HL-60 (cell line): Measurements from ENCODE around the gene CSNK1G1.

ENCODE experiments used
- CTCF ChIP-seq: IDR thresholded peaks from one replicate; pipeline ENCODE4 v1.5.1; 2011; ENCODE audit warnings: low read length, control low read depth, inconsistent platforms; ENCODE audit not compliant: insufficient read depth
- GABPA ChIP-seq: IDR thresholded peaks from 2 replicates; pipeline ENCODE4 v1.6.1; 2012; ENCODE audit warnings: low read depth
- POLR2AphosphoS5 ChIP-seq: IDR thresholded peaks from 2 replicates; pipeline ENCODE4 v1.6.1; 2012; ENCODE audit warnings: low read depth
- REST ChIP-seq: IDR thresholded peaks from 2 replicates; pipeline ENCODE4 v1.6.1; 2012; ENCODE audit warnings: low read depth; ENCODE audit not compliant: insufficient replicate concordance

- TF ChIP-seq REST: no peak
- TF ChIP-seq POLR2AphosphoS5: no peak
- no peak for TF ChIP-seq CTCF
- no peak for TF ChIP-seq GABPA
Measured at GRCh38 chr15:64161688-64162477, 194.1 kb downstream of the CSNK1G1 start.
